ENCODE data around the gene PTPRR.

- TF ChIP-seq, protein P1, sequence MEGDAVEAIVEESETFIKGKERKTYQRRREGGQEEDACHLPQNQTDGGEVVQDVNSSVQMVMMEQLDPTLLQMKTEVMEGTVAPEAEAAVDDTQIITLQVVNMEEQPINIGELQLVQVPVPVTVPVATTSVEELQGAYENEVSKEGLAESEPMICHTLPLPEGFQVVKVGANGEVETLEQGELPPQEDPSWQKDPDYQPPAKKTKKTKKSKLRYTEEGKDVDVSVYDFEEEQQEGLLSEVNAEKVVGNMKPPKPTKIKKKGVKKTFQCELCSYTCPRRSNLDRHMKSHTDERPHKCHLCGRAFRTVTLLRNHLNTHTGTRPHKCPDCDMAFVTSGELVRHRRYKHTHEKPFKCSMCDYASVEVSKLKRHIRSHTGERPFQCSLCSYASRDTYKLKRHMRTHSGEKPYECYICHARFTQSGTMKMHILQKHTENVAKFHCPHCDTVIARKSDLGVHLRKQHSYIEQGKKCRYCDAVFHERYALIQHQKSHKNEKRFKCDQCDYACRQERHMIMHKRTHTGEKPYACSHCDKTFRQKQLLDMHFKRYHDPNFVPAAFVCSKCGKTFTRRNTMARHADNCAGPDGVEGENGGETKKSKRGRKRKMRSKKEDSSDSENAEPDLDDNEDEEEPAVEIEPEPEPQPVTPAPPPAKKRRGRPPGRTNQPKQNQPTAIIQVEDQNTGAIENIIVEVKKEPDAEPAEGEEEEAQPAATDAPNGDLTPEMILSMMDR (IDR thresholded peaks at IDR 0.05): no peak
- TF ChIP-seq POLR2A (IDR thresholded peaks at IDR 0.05): no peak
Observed at GRCh38 chr12:70828351-70828750, 92.2 kb downstream of the PTPRR start.
